ENCODE measurements around the gene MORN1.

The MORN1 gene

GRCh38 chr1:2350911-2351655 is 40.3 kb downstream of the MORN1 start:
- FAIRE-seq (no peak), DNase-seq (ENCODE audit: insufficient read length, low spot score) (no peak)
- TF ChIP-seq POLR2AphosphoS5 (IDR thresholded peaks at IDR 0.05; ENCODE audit: low read depth, low read length) (no peak), POLR2A (IDR thresholded peaks at IDR 0.05; ENCODE audit: low read depth, low read length) (no peak), SPI1 (IDR thresholded peaks at IDR 0.05; ENCODE audit: low read depth, low read length) (no peak), TAF1 (IDR thresholded peaks at IDR 0.05; ENCODE audit: low read depth, low read length) (no peak), POU2F2 (IDR thresholded peaks at IDR 0.05; ENCODE audit: low read depth, low read length) (no peak), PAX5 (IDR thresholded peaks at IDR 0.05; ENCODE audit: insufficient read depth, low read length, severe bottlenecking) (no peak)

DNA sequence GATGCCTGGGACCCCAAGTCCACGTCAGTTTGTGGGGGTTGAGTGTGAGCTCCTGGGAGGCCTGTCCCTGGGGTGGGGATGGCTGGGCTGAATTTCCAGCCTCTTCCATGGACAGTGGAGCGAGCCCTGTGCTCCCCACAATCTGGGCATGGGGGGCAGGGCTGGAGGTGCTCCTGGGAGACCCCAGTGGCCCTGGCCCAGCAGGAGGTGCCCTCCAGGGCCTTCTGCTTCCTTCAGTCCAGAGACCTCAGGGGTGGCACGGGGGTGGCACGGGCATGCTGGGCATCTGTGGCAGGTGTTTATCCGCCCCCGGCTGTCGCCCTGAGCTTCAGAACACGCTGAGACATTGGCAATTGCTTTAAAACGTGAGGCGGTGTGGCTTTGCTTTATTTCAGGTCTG is 40.9 kb downstream of the MORN1 start:
- TF ChIP-seq PAX5 (IDR thresholded peaks at IDR 0.05; ENCODE audit: insufficient read depth, low read length, severe bottlenecking), result no peak
- no peak for TF ChIP-seq POLR2A (IDR thresholded peaks at IDR 0.05; ENCODE audit: low read depth, low read length)
- no peak for TF ChIP-seq POLR2AphosphoS5 (IDR thresholded peaks at IDR 0.05; ENCODE audit: low read depth, low read length)
- TF ChIP-seq POU2F2 (IDR thresholded peaks at IDR 0.05; ENCODE audit: low read depth, low read length), result no peak
- no peak for TF ChIP-seq SPI1 (IDR thresholded peaks at IDR 0.05; ENCODE audit: low read depth, low read length)
- TF ChIP-seq TAF1 (IDR thresholded peaks at IDR 0.05; ENCODE audit: low read depth, low read length), result no peak
- no peak for DNase-seq (ENCODE audit: insufficient read length, low spot score)
- no peak for FAIRE-seq

DNA sequence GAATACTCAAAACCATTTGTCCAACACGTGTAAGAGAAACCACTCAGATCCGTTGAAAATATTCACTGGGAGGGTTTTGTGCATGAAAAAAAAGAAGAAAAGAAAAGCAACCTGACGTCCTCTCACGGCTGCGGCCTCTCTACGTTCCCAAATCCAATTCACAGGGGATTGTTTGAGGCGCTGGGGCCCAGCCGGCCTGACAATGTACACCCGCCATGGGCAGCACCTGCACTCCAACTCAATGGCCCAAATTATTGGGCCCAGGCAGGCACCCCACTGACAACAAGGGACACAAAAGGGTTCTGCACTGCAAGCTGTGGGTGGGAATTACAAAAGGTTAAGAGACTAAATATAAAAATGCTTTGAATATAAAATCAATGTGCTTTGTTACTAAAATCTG is 41.5 kb downstream of the MORN1 start:
- TF ChIP-seq POLR2AphosphoS5 (IDR thresholded peaks at IDR 0.05; ENCODE audit: low read depth, low read length) (no peak), PAX5 (IDR thresholded peaks at IDR 0.05; ENCODE audit: insufficient read depth, low read length, severe bottlenecking) (no peak), TAF1 (IDR thresholded peaks at IDR 0.05; ENCODE audit: low read depth, low read length) (no peak), POU2F2 (IDR thresholded peaks at IDR 0.05; ENCODE audit: low read depth, low read length) (no peak), SPI1 (IDR thresholded peaks at IDR 0.05; ENCODE audit: low read depth, low read length) (no peak), POLR2A (IDR thresholded peaks at IDR 0.05; ENCODE audit: low read depth, low read length) (no peak)
- FAIRE-seq (no peak), DNase-seq (ENCODE audit: insufficient read length, low spot score) (no peak)

GRCh38 chr1:2348346-2349325 is 42.7 kb downstream of the MORN1 start:
- no peak for TF ChIP-seq POLR2AphosphoS5 (IDR thresholded peaks at IDR 0.05; ENCODE audit: low read depth, low read length)
- no peak for TF ChIP-seq POLR2A (IDR thresholded peaks at IDR 0.05; ENCODE audit: low read depth, low read length)
- DNase-seq (ENCODE audit: insufficient read length, low spot score), result no peak
- no peak for FAIRE-seq

DNA sequence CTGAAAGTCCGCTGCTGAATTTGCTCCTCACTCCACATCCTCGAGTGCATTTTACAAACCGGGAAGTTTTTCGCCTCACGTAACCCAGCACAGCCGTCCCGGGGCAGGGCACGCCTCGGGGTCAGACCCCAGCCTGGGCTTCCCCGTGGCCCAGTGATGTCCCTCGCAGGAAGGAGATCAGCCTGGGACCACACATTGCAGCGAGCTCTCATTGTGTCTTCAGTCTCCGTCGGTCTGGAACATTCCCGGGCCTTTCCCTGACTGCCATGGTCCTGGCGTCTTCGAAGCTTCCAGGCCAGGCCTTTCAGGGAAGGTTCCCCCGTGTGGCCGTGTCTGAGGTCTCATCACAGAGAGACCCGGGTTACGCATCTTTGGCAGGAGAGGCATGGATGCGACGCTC is 43.5 kb downstream of the MORN1 start:
- no peak for FAIRE-seq
- TF ChIP-seq POLR2AphosphoS5 (IDR thresholded peaks at IDR 0.05; ENCODE audit: low read depth, low read length) (no peak), POU2F2 (IDR thresholded peaks at IDR 0.05; ENCODE audit: low read depth, low read length) (no peak), TAF1 (IDR thresholded peaks at IDR 0.05; ENCODE audit: low read depth, low read length) (no peak), PAX5 (IDR thresholded peaks at IDR 0.05; ENCODE audit: insufficient read depth, low read length, severe bottlenecking) (no peak), POLR2A (IDR thresholded peaks at IDR 0.05; ENCODE audit: low read depth, low read length) (no peak), SPI1 (IDR thresholded peaks at IDR 0.05; ENCODE audit: low read depth, low read length) (no peak)
- no peak for DNase-seq (ENCODE audit: insufficient read length, low spot score)

DNA sequence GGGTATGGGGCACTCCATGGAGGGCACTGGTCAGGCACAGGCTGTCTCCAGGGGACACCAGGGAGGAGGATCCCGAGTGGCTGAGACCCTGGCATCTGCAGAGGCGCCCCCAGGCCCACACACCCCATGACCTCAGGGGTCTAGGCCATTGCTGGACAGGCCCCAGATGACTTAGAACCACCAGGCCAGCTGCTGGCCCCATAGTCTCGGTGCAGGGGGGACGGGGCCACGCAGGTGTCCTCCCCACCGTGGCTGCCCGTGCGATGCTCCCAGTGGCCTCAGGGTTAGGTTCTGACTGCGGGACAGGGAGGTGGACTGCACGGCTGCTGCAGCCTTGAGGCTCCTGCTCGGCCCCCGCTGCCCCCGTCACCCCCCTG is 44.0 kb downstream of the MORN1 start:
- no peak for DNase-seq (ENCODE audit: insufficient read length, low spot score)
- FAIRE-seq, result no peak
- TF ChIP-seq POLR2AphosphoS5 (IDR thresholded peaks at IDR 0.05; ENCODE audit: low read depth, low read length), result no peak
- no peak for TF ChIP-seq SPI1 (IDR thresholded peaks at IDR 0.05; ENCODE audit: low read depth, low read length)
- no peak for TF ChIP-seq PAX5 (IDR thresholded peaks at IDR 0.05; ENCODE audit: insufficient read depth, low read length, severe bottlenecking)
- no peak for TF ChIP-seq POU2F2 (IDR thresholded peaks at IDR 0.05; ENCODE audit: low read depth, low read length)
- TF ChIP-seq TAF1 (IDR thresholded peaks at IDR 0.05; ENCODE audit: low read depth, low read length), result no peak
- no peak for TF ChIP-seq POLR2A (IDR thresholded peaks at IDR 0.05; ENCODE audit: low read depth, low read length)

- DNase-seq (ENCODE audit: insufficient read length, low spot score) (no peak), FAIRE-seq (no peak)
- TF ChIP-seq POLR2A (IDR thresholded peaks at IDR 0.05; ENCODE audit: low read depth, low read length) (no peak), POU2F2 (IDR thresholded peaks at IDR 0.05; ENCODE audit: low read depth, low read length) (no peak)
Measured at GRCh38 chr1:2346691-2347408, 44.5 kb downstream of the MORN1 start.

GRCh38 chr1:2345297-2346075 is 45.9 kb downstream of the MORN1 start:
- DNase-seq (ENCODE audit: insufficient read length, low spot score), result no peak
- no peak for FAIRE-seq
- no peak for TF ChIP-seq POLR2AphosphoS5 (IDR thresholded peaks at IDR 0.05; ENCODE audit: low read depth, low read length)
- TF ChIP-seq POU2F2 (IDR thresholded peaks at IDR 0.05; ENCODE audit: low read depth, low read length), result no peak
- TF ChIP-seq TAF1 (IDR thresholded peaks at IDR 0.05; ENCODE audit: low read depth, low read length), result no peak

Data from GM12891 (cell line).